Aorta (tissue), 5 donors: Measurements from ENCODE around the gene NPHP4. TPM values are rescaled to one million over a fixed set of nuclear protein-coding genes. Genes with fewer than 3 reads are reported as not detected.
"Not testable (repeated sequence)": the region's sequence is repeated elsewhere in the genome, so short reads cannot be mapped to it uniquely, and the experiment has no call there.

Source experiments
- ATAC-seq: fragments of 200-7000 bp; cut with Tn5 transposase; one replicate; pipeline ENCODE4 v1.9.1; 2022; ENCODE audit warnings: moderate library complexity; ENCODE audit not compliant: low FRiP score
- DNase-seq, 2 donors: peaks; one replicate each; pipeline ENCODE4 v3.0.0-alpha.2; 2020
- H3K27ac ChIP-seq, 2 donors: one replicate each; pipeline ENCODE4 v1.5.1; 2013; ENCODE audit warnings: low read length in 2 of 2, mild to moderate bottlenecking in 2 of 2, moderate library complexity in 2 of 2, control low read depth in 1 of 2, inconsistent platforms in 1 of 2, low read depth in 1 of 2
- H3K27me3 ChIP-seq, 2 donors: one replicate each; pipeline ENCODE4 v1.6.1; 2013; ENCODE audit warnings: control low read depth in 1 of 2, low read length in 1 of 2, mild to moderate bottlenecking in 1 of 2, moderate library complexity in 1 of 2; ENCODE audit not compliant: insufficient read depth in 2 of 2, control insufficient read depth in 1 of 2
- H3K36me3 ChIP-seq, 2 donors: one replicate each; pipeline ENCODE4 v1.6.1; 2013; ENCODE audit warnings: control low read depth in 1 of 2, low read length in 1 of 2, mild to moderate bottlenecking in 1 of 2; ENCODE audit not compliant: insufficient read depth in 2 of 2, control insufficient read depth in 1 of 2
- H3K4me1 ChIP-seq, 2 donors: one replicate each; pipeline ENCODE4 v1.6.1; 2013; ENCODE audit warnings: low read length in 2 of 2, control low read depth in 1 of 2, mild to moderate bottlenecking in 1 of 2, moderate library complexity in 1 of 2; ENCODE audit not compliant: insufficient read depth in 2 of 2, control insufficient read depth in 1 of 2
- H3K4me3 ChIP-seq, 2 donors: one replicate each; pipeline ENCODE4 v1.5.1; 2013; ENCODE audit warnings: low read length in 2 of 2, control low read depth in 1 of 2, mild to moderate bottlenecking in 1 of 2
- H3K9me3 ChIP-seq: one replicate; pipeline ENCODE4 v1.6.1; 2013; ENCODE audit warnings: mild to moderate bottlenecking, low read length; ENCODE audit not compliant: control insufficient read depth
- WGBS, 2 donors: extraction: QIAGEN DNeasy Blood & Tissue Kit; methylation state at CpG; one replicate each; pipeline ENCODE4 v1.1.7; 2013; 5-methylcytosine and 5-hydroxymethylcytosine counted together
- intact Hi-C, 2 donors: fragments of 100-400 bp; cut with DNase I; formaldehyde crosslinking; loops; one replicate each; pipeline versions ENCODE4 v1.14.2 to v1.15.0; 2022
- polyA plus RNA-seq, 2 donors: library from polyadenylated mRNA; stranded (reverse); fragments of 200-250 nt; gene quantifications; one replicate each; pipeline ENCODE4 v1.2.3, GENCODE V29; 2013
- total RNA-seq, 2 donors: library from RNA; stranded (reverse); fragmentation: NEBNext Ultra II Directional; extraction: Animal tissue kit (Norgen Biotek cat#: 25700); gene quantifications; one replicate each; pipeline ENCODE4 v1.2.1, GENCODE V29; 2021
- donor health status: healthy with polysubstance abuse.
- donor health status: Bipolar disorder and iron deficiency.
- donor health status: DM: no; HTN: no; CAD: no.
- donor health status: DM: no; HTN: no; CAD: no.
- donor health status: DM: yes; HTN: yes; CAD: no.

Gene NPHP4
- total and polyA plus RNA-seq, 4 donors, result 2.4 to 15.1 (median 6.3) TPM

DNA sequence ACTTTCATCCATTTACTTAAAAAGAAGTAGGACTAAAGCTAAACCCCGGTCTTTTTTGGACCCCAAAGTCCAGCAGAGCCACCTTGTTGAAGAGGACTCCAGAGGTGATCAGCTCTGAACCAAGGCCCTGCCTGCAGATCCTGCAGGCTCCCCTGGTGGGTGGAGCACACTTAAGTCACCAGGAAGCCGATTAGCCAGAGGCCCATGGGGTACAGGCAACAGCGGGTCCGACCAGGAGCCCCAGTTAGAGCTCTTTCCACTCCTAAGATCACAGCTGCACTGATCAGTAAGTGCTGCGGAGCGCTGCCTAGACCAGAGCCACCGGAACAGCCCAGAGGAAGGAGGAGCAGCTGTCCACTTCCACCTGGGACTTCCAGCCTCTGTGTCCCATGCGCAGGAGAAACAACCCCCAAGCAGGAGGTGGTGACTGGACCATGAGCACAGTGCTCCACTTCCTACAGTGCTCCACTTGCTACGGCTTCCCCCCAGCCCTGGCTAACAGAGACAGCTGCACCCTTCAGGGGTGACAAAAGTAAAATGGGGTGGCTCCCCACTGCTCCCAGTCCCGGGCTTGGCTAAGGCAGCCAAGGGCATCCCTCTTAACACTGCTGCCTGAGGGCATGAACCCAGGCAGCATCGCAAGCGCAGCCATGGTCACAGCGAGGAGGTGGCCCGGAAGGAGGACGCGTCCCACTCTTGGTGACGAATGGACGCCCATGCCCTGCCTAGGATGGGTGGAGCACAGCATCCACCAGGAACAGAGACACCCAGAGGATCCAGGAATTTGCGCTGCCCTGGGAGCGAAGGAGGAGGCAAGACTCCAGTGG lies 58.0 kb downstream of the NPHP4 start:
- Histone ChIP-seq H3K4me1 (peaks cover 0 to 4% of the 10 kb centered on the region in 2 donors), H3K36me3 (no peaks in the 10 kb centered on the region), H3K4me3 (no peak overlapping the region), H3K27me3 (no peaks in the 10 kb centered on the region), H3K9me3 (no peaks in the 10 kb centered on the region), H3K27ac (no peak overlapping the region)
- no peak for ATAC-seq
- WGBS, 2 donors, result 96% methylated on average over 20 of the region's 20 CpGs
- DNase-seq, result no peak
- intact Hi-C loops, result no loop called here

DNA sequence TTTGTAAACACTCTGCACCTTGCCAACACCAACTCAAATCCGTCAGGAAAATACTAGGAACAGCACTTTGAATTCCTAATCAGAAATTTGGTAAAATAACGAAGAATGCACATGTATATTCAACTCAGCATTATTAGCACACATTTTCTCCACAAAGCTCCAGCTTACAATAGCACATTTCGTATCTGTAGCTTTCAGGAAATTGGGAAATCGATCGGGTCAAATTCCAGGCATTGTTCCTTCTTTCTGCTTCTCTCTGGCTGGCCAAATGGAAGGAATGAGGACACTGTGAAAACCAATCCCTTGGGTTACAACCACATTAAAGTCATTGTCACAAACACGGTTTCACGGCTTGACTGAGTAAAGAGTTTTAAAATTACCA lies 58.6 kb downstream of the NPHP4 start:
- Histone ChIP-seq H3K9me3 (no peaks in the 10 kb centered on the region), H3K4me1 (peaks cover 0 to 4% of the 10 kb centered on the region in 2 donors), H3K4me3 (no peak overlapping the region), H3K27me3 (no peaks in the 10 kb centered on the region), H3K36me3 (no peaks in the 10 kb centered on the region), H3K27ac (no peak overlapping the region)
- ATAC-seq (no peak), DNase-seq (no peak)
- intact Hi-C loops, result no loop called here
- WGBS, 2 donors, result 89 to 92% methylated on average over 7 of the region's 7 CpGs

DNA sequence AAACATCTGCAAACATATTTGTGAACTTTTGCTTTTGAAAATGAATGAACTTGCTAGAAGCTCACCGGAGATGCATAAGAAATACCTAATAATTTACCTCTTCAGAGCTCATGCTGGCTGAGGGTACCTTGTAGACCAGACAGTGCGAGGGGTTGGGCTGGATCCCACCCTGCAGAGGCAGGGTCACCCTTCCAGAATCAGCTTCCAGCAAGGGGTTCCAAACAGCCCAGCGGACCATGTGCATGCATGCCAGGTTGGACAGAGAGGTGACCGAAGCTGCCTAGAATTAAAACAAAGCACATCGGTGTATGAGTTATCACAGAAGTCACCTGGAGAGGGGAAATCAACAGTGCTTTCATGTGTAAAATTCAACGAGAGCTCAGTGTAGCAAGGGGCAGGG lies 59.2 kb downstream of the NPHP4 start:
- Histone ChIP-seq H3K4me1 (no peaks in the 10 kb centered on the region), H3K27ac (no peak overlapping the region), H3K27me3 (no peaks in the 10 kb centered on the region), H3K9me3 (no peaks in the 10 kb centered on the region), H3K36me3 (no peaks in the 10 kb centered on the region), H3K4me3 (no peak overlapping the region)
- no peak for ATAC-seq
- 98% methylated on average over 6 of the region's 6 CpGs for WGBS, 2 donors
- no peak for DNase-seq
- intact Hi-C loops, result no loop called here

DNA sequence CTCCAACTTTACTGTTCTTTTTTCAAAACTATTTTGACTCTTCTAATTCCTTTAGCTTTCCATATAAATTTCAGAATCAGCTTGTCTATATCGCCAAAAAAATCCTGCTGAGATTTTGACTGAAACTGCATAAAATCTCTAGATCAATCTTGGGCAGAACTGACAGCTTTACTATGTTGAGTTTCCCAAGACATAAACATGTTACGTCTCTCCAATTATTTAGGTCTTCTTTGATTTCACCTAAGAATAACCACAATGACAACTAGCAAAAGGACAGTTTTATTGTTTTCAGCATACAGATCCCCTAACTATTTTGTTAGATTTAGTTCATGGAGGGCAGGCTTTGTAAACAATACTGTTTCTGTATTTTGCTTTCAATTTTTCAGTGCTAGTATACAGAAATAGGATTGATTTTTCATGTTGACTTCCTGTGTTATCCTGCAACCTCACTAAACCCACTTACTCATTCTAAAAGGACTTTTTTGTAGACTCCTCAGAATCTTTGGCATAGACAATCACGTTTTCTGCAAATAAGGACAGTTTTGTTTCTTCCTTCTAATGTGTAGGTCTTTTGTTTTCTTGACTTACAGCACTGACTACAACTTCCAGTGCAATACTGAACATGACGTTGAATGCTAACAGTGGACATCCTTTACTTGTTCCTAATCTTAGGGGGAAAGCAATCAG lies 63.4 kb downstream of the NPHP4 start:
- DNase-seq, result no peak
- WGBS, 2 donors, result 94 to 95% methylated on average over 4 of the region's 4 CpGs
- no peak for ATAC-seq
- Histone ChIP-seq H3K27me3 (no peaks in the 10 kb centered on the region), H3K4me3 (no peak overlapping the region), H3K4me1 (no peaks in the 10 kb centered on the region), H3K36me3 (no peaks in the 10 kb centered on the region), H3K9me3 (no peaks in the 10 kb centered on the region), H3K27ac (no peak overlapping the region)
- intact Hi-C loops, result no loop called here

DNA sequence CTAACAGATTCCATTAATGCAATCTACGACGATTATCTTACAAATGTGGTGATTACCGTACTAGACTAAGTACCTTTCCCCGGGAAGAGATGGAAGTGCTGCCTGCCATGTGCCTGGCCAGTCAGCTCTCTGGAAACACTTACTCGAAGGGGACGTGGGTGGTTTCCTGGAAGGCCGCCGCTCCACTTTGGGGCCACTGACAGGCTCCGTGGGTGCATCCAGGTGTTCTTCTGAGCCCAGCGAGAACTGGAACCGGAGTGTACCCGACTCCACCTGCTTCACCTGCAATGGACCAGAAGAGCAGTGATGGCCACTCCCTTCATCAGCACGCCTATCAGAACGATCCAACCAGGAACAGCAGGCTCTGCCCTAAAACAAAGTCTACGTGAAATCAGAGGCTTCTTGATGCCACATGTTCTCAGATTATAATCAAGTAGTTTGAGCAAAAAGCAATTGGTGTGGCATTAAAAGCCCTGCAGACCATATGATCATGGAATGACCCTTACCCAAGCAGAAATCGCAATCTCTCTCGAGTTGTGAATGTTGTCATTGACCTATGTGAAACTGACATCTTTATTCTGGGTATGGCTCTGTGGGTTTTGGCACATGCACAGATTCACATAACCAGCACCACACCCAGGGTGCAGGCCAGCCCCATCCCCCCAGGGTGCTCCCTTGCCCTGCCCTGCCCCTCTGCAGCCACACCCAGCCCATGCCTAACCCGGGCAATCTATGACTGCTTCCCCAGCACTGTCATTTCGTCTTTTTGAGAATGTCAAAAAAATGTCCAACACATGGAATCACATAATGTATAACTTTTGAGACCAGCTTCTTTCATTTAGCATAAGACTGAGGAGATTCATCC lies 64.5 kb downstream of the NPHP4 start:
- WGBS, 2 donors, result 94 to 95% methylated on average over 19 of the region's 19 CpGs

DNA sequence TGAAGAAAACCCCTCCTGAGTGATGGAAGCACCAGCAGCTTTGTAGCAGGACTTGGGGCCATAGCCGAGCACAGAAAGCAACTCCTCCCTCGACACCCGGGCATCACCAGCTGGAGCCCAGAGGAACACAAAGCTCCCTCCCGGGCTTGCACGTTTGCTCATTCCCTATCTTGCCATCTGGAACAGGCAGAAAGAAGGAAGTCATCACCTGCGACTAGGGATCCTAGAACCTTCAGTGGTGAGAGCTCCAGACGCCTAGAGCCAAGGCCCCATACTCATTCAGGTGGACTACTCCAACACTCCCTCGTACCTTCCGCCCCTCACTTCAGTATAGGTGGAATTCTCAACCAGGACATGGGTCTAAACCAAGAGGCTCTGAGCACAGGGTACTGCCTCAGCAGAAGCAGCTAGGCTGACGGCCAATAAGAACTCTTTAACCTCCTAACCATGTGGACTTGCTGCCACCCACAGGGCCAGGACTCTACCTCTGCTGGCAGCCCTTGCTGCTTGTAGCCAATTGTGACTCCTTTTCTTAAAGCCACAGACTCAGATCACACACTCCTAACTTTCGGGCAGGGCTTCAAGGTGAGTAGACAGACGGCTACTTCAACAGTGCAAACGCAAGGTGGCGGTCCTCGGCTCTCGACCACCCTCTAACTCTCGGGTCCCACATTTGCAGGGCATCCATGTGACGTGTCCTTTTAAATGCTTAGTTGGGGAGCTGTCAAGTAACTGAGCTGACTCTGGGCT lies 65.4 kb downstream of the NPHP4 start:
- Histone ChIP-seq H3K4me3 (no peak overlapping the region), H3K36me3 (peaks cover 0 to 2% of the 10 kb centered on the region in 2 donors), H3K4me1 (no peaks in the 10 kb centered on the region), H3K27ac (no peak overlapping the region), H3K27me3 (no peaks in the 10 kb centered on the region), H3K9me3 (no peaks in the 10 kb centered on the region)
- intact Hi-C loops, result no loop called here
- no peak for ATAC-seq
- WGBS, 2 donors, result 95 to 96% methylated on average over 18 of the region's 18 CpGs
- DNase-seq, result no peak

More for the DNA sequence above, 64.5 kb downstream of the NPHP4 start:
- DNase-seq, result no peak
- Histone ChIP-seq H3K9me3 (no peaks in the 10 kb centered on the region), H3K27ac (no peak overlapping the region), H3K4me1 (no peaks in the 10 kb centered on the region), H3K27me3 (no peaks in the 10 kb centered on the region), H3K4me3 (no peak overlapping the region), H3K36me3 (peaks cover 0 to 2% of the 10 kb centered on the region in 2 donors)
- ATAC-seq, result no peak
- intact Hi-C loops, result no loop called here

DNA sequence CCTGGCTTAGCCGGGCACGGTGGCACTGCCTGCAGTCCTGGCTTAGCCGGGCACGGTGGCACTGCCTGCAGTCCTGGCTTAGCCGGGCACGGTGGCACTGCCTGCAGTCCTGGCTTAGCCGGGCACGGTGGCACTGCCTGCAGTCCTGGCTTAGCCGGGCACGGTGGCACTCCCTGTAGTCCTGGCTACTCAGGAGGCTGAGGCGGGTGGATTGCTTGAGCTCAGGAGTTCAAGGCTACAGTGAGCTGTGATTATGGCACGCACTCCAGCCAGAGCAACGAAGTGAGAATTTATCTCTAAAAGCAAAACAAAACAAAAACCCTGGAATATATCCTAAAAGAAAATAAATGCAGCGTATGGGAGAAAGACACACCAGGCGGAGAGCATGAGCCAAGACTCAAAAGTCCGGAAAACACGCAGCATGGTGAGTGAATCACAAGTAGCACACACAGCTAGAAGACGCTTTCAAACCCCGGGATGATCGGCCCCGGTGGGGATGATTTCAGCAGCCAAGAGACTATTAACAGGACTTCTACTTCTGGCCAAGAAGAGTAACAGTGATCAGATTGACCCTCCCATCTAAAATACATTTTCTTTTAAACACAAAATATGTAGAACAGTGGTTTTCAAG lies 69.4 kb downstream of the NPHP4 start:
- H3K27me3 ChIP-seq, DNase-seq, intact Hi-C loops, H3K4me3 ChIP-seq, H3K36me3 ChIP-seq, H3K9me3 ChIP-seq, H3K27ac ChIP-seq, H3K4me1 ChIP-seq, ATAC-seq: not testable (repeated sequence)
- WGBS, 2 donors, result 85 to 87% methylated on average over 17 to 21 of the region's 21 CpGs

DNA sequence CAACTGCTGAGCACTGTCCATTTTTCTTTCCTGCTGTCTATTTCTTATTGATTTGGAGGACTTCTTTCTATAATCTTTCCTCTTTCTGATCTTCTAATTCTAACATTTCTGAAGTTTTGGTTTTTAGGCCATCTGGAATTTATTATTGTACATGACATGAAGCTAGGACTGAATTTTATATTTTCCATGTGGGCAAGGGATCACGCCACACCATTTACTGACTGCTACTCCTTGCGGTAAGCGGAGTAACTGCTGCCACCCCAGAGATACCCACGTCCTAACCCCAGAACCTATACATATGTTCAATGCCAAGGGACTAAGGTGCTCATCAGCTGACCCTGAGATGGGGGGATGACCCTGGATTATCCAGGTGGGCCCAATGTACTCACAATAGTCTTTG lies 70.6 kb downstream of the NPHP4 start:
- no peak for ATAC-seq
- Histone ChIP-seq H3K27ac (no peak overlapping the region), H3K36me3 (peaks cover 0 to 2% of the 10 kb centered on the region in 2 donors), H3K27me3 (no peaks in the 10 kb centered on the region), H3K4me3 (no peak overlapping the region), H3K9me3 (no peaks in the 10 kb centered on the region), H3K4me1 (no peaks in the 10 kb centered on the region)
- intact Hi-C loops, result no loop called here
- no peak for DNase-seq
- WGBS, 2 donors, result 97 to 98% methylated on average over 4 of the region's 4 CpGs
